ENCODE data around the gene SCN8A.

Gene SCN8A

DNA sequence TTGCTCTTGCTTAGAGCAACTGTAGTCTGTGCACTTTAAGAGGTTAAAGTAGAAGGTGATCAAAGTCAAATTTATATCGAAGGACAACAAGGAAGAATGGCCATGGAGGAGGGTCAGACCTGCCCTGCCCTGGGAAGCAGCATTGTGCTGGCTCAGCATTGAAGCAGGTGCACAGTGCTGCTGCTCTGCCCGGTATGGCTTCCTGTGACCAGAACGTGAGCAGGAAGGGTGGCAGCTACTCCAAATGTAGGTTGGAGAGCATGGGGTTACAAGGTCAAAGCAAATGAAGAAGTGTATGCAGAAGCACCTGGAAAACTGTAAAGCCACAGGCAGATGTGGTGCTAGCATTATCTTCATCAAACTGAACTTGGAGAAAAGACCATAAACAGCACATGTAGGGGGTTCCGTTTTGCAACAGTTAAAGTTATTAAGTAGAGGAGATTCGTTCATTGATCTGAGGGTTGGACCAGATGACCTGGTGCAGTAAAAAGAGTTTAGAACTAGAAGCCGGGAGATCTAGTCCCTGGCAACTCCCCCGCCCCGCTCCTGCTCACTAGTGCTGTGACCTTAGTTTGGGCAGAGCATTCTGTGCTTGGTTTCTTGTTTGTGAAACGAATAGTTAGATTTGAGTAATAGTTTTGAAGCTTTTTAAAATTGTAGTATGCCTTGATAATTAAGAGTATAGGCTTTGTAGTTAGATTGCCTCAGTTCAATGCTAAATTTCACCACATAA, 84.2 kb downstream of the SCN8A start:
- DNase-seq, result no peak

DNA sequence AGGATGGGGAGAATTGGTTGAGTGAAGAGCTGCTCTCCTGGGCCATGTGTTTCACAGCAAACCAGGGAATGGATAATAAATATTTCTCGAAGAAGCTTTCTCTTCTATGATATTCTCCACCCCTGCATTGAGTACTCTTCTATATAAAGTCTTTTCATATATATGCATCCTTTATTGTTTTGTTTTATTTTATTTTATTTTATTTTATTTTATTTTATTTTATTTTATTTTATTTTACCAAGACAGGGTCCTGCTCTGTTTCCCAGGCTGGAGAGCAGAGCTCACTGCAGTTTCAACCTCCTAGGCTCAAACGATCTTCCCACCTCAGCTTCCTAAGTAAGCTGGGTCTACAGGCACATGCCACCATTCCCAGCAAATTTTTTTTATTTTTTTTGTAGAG, 85.8 kb downstream of the SCN8A start:
- no peak for DNase-seq

DNA sequence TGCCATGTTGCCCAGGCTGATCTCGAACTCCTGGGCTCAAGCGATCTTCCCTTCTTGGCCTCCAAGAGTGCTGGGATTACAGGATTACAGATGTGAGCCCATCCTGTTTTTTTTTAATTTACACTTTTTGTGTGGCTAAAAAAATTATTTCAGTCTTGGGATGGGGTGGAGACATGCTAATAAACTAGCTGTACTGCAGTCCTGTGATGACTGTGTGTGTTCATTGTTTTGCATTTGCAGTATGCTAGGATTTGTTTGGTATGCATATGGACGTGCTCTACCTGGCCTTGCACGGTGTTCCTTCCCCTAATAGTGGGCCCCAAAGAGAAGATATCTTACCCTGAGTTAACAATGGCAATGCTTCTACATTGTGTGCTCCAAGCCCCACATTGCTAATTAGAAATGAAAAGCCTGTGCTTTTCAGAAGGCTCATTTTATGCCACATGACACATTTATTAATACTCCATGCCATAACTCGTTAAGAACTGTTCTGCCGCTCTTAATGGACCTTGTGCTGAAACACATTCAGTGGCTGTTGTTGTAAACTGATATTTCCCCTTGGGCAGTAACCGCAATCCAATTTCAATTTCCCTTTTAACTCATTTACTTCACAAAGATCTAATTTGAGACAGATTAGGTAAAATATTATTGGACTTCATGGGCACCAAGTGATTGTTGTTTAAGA, 86.4 kb downstream of the SCN8A start:
- DNase-seq, result no peak

DNA sequence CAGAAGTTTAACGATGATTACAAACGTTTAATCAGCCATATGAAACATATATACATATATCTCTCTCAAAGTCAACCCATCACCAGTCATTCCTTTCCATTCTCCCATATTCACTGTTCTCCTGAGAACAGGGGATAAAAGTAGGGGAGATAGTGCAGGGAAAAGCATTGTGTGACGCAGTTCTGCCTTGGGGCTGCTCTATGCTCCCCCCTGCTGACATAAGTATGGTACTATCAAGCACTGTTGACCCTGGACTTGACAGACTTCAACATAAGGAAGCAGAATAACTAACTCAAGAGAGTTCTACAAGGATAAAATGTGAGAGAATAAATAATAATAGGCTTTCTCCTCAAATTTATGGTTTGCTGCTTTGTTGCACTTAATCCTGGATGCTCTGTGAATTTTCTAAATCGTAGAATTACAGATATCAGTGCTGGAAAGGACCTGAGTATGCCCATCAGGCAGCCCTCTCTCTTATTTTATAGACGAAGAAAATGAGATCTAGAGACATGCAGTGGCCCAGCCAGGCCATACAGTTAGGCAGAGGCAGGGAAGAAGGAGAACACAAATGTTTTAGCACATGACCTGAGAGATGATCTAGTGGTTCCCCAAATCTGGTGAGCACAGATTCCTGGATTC, 87.2 kb downstream of the SCN8A start:
- peak; percentile 1 for DNase-seq

DNA sequence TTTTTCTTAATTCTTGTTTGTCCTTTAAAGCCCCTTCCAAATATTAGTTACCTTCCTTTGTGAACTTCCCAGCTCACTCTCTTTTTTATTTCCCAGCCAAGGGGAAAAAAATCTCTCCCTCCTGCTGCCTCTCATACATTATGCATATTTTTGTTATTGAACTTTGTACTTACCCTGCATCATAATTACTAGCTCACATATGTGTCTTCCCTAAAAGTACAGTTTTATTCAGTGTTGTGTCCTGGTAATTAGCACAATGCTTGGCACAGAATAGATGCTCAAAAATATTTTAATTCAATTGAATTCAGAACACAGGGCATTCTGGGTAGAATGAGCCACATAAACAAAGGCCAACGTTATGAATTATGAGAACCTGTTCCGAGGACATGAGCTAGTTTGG, 91.9 kb downstream of the SCN8A start:
- no peak for DNase-seq

DNA sequence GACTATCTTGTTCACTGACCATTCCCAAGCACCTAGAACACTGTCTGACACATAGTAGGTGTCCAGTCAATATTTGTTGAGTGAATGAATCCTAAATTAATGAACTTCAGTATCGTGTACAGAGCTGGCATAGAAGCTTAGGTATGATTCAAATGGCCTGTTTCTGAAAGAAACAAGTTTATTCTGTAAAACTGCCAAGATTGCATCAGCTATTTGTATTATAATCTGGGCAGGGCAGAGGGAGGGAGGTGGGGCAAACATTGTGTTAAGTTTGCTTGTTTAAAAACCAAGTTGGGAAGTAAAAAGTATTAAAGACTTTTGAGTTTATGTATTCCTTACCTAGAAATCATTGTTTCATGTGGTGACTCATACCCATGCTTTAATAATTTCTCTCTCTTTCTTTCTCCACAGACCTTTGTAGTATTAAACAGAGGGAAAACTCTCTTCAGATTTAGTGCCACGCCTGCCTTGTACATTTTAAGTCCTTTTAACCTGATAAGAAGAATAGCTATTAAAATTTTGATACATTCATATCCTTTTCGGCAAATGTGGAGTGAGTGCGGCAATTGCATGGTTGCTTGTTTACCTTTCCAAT, 92.8 kb downstream of the SCN8A start:
- DNase-seq, result no peak

DNA sequence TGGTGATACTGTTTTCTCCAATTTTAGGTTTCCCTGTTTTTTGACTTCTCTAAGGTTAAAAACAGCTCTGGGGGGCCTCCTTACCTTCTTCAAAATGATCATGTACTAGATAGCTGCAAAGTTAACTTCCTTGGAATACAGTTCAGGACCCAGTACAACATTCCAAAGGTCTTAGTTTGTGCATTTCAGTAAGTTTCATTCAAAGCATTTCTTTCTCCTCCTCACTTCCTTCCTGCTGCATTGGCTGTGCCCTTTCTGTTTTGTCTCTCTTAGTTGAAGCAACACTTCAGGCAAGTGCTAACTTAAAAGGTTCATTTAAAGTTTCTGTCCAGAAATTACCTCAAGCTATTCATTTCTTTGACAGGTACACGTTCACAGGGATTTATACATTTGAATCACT, 95.7 kb downstream of the SCN8A start:
- no peak for DNase-seq

DNA sequence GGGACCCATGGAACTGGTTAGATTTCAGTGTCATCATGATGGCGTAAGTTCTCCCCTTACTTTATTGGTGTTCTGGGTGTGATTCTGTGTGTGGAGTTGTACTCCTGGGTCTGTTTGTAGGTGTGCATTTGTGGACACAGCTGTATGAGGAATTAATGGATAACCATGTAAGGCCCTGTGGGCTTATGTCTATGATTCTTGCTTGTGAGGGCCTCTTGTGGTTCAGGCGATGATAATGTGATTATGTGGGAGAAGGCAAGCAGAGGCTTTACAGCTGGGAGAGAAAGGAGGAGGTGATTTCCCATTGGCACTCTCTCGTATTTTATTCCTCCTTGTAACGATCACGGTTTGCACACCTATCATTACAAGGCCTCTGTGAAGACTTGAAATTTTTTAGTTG, 96.1 kb downstream of the SCN8A start:
- no peak for DNase-seq

DNA sequence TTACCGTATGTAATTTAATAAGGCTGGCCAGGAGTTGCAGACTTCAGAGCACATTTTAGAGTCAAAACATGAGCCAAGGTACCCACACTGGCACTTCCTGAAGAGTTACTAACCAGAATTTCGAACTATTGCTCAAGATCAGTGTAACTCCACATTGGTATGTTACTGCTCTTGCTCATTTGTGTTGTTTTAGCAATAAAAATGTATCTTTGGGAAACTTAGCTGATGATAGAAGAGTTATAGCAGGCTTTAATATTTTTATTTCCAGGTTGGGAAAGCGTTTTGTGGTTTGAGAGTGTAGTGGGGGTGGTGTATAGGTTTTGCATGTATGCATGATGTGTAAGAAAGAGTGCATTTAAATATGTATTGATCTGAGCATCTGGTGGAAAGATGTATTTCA, 96.6 kb downstream of the SCN8A start:
- no peak for DNase-seq

DNA sequence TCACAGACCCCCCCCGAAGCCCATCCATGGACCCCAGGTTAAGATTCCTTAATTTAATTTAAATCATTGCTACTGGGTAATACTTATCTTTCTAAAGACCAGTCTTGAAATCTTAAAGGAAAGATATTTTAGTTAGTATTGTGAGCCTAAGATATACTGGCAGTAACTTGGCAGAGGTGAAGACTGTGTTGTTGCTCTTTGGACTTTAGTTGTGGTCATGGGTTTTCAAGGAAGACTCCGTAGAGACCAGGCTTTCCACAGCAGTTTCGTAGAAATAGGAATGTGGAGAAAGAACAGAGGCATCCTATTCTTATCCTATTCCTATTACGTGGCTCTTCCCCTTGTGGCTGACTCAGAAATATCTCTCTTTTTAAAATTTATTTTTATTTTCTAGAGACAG, 99.0 kb downstream of the SCN8A start:
- no peak for DNase-seq

DNA sequence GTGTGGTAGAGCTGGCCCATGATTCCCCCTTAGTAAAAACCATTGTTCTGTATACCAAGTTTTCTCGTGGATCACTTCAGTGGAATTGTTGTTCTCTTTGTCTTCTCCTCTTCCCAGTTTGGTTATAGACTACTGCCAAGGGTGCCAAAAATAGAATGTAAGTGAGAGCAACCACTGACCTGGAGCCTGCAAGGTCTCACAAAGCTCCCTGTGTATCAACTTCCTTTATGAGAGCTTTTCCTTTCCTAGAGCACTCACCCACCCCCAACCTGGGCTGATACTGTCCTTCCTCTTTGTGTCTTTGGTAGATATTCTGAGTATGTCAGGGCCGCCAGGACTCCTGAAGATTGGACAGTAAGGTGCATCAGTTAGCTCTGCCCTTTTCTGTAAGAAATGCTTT, 101.0 kb downstream of the SCN8A start:
- no peak for DNase-seq

DNA sequence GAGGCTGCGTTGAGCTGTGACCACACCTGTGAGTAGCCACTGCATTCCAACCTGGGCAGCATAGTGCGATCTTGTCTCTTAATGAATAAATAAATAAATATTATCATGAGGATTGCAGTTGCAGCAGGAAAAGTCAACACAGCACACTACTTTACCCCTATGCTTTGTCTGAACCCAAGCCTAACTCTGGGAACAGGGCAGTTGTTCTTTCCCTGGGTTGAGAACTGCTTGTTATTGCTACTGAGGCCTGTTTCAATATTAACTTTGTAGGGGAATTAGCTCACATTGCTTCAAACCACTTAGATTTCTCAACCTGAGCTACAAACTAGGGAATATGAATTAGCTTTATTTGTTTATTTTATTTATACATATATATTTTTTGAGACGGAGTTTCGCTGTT, 102.5 kb downstream of the SCN8A start:
- DNase-seq, result no peak

DNA sequence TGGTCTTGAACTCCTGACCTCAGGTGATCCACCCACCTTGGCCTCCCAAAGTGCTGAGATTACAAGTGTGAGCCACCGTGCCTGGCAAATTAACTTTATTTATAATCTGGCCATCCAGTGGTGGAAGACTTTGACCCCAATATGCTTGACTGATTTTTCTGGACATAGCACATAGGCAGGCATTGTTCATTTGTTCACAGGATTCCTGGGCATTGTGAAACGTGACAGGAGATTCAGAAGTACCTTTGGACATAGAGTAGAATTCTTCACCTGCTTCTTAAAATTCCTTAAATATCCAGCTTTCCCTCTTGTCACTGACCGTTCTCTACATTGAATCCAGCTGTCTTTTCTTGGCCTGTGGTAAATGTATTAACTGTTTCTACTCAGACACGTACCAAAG, 103.1 kb downstream of the SCN8A start:
- no peak for DNase-seq

DNA sequence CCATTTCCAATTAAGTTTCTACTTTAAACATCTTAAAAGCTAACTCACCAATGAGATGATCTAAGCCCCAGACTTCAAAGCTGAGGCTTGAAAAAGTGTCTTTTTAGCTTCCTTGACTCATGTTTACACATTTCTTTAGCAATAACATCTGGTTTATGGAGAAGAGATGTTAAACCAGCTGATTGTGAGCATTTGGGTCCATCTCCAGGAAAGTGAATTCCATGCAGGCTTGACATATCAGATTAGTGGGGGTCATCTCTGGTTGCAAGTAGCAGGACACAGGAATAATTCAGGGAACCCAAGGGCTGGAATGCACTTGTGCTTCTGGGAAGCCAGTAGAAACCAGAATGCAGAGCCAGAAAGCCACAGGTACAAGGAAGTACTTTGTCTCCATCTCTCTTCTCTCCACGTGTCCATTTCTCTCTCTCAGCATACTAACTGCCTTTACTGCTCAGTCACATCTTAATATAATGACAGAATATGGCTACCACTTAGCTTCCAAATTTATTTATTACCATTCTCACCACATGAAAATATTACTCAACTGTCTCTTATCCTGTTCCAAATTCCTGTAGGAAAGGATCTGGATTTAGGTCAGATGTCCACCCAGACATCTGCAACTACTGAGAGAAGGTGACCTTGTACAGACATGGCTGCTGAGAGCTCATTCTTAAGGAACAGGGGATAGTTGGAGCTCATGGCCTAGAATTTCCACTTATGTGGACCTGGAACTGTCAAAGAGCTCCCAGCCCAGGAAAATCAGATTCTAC, 104.4 kb downstream of the SCN8A start:
- DNase-seq, result no peak

DNA sequence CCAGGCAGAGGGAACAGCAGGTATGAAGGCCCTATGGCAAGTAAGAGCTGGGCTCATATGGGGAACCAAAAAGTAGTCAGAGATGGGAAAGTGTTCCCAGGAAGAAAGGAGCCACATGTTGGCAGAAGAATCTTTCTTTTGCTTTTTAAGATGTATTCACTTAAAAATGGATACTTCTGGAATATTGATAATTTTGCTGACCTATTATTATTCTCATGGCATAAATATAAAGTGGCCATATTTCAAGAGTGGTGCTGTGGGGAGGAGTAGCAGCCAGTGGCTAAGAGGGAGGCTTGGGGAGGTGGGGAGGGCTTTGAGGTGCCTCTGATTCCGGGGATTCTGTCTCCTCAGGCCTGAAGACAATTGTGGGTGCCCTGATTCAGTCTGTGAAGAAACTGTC, 108.2 kb downstream of the SCN8A start:
- no peak for DNase-seq

DNA sequence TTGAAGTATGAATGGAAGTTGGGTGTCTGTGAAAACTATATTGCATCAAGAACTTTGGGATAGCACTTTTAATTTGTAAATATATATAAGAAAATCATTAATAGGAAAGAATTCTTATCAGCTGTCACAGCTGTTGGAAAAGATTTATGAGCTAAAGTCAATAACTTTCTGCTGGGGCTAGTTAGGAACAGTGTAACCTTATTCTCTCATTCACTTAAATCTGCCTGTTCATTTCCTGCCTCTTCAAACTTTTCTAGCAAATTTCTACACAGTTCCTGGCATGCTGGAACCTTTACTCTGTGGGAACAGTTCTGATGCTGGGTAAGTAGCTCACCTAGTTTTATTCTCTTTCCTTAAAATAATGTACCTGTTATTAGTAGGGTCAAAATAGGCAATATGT, 109.9 kb downstream of the SCN8A start:
- DNase-seq, result no peak

DNA sequence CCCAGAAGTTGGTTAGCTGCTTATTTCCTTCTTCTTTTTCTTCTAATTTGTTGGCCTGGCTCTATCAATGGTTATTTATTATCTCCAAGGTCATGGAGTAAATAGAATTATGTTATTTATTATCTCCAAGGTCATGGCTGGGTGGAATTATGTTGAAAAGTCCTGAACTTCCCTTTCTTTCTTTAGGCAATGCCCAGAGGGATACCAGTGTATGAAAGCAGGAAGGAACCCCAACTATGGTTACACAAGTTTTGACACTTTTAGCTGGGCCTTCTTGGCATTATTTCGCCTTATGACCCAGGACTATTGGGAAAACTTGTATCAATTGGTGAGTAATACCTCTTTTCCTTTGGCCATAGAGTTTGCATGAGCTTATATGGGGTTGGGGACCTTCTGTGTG, 111.6 kb downstream of the SCN8A start:
- DNase-seq, result no peak

DNA sequence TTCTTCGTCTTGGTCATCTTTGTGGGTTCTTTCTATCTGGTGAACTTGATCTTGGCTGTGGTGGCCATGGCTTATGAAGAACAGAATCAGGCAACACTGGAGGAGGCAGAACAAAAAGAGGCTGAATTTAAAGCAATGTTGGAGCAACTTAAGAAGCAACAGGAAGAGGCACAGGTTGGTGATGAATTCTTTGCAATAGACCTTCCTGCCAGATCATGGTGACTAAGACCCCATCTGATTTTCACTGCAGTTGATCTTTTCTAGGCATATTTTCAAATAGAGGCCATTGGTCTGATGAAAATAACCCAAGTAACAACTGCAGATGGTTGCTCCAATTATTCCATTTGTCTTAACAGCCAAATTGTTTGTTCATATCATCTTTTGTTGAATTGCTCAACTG, 114.4 kb downstream of the SCN8A start:
- DNase-seq, result no peak

DNA sequence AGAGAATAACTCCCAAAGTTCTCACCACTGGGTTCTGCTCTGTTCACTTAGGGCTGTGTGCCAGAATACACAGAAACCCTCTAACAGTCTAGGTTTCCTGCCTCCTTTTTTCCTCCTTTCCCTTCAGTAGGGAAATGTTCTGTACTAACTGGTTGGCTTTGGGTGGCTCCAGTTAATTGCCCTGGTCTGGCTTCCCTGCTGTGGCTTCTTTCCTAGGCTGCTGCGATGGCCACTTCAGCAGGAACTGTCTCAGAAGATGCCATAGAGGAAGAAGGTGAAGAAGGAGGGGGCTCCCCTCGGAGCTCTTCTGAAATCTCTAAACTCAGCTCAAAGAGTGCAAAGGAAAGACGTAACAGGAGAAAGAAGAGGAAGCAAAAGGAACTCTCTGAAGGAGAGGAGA, 115.2 kb downstream of the SCN8A start:
- no peak for DNase-seq

DNA sequence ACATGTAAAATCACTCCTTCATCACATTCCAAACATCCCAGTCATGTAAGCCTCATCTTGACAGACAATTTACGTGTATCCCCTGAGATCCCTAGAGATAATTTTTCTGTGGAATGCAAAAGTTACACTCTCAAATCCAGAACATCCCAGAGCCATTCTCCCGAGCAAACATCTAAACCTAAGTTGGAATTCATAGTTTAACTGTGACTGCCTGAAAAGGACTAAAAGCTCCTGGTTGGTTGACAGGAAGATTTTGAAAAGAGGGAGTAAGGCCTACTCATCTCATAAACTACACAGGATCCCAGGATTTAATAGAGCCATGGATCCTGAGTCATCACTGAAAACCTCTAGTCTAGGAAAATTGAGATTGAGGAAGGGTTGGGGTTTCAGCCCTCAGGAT, 123.6 kb downstream of the SCN8A start:
- no peak for DNase-seq

DNA sequence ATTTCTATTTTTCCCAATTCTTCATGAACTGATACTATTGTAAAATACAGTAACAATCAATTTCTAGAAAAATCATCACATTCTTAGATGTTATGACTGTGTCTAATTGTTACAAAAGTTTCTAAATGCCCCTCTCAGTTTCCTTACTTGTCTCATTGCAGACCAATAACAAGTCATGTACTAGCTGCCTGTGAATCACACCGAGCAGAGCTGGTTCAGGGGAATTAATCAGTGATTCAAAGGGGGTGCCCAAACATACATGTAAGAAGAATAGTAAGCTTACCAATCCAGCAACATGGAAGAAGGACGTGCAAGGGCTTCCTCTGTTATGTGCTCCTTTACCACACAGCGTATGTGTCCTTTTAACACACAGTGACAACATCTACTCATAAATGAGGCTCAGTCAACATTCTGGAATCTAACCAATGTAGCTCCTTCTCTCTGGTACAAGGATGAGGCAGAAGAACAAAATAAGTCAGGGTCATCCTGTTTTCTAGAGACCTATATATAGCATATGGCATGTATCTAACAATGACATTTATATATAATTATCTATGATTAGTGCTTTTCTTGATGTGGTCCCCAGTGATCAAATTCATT, 126.4 kb downstream of the SCN8A start:
- no peak for DNase-seq

DNA sequence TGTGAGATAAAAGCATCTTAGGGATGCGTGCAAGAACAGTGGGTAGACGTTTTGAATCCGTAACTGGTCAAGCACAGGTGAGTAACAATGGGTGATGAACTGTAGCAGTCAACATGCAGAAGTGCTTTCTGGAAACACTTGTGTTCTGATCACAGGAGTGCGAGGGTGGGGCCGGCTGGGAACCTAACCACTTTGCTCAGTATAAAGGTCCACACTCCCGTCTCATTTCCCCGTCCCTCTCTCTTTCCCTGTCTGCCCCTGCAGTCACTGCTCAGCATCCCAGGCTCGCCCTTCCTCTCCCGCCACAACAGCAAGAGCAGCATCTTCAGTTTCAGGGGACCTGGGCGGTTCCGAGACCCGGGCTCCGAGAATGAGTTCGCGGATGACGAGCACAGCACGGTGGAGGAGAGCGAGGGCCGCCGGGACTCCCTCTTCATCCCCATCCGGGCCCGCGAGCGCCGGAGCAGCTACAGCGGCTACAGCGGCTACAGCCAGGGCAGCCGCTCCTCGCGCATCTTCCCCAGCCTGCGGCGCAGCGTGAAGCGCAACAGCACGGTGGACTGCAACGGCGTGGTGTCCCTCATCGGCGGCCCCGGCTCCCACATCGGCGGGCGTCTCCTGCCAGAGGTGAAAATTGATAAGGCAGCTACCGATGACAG, 130.4 kb downstream of the SCN8A start:
- DNase-seq, result peak; percentile 8

All from CD4-positive, alpha-beta T cell treated with Interferon gamma for 1 hour (primary cell).